DND-41 (cell line): ENCODE data around the gene TUT4.
A peak's percentile ranks its signal among the peaks of the same experiment; 100 is the strongest.

ENCODE experiments used
- ATAC-seq: fragments of 200-7000 bp; cut with Tn5 transposase; 3 replicates; pipeline ENCODE4 v1.9.1; 2021; ENCODE audit warnings: low read depth; ENCODE audit not compliant: insufficient read depth
- DNase-seq: peaks from one replicate; pipeline ENCODE4 v3.0.0-alpha.2; 2020
- H2AFZ ChIP-seq: 2 replicates; pipeline ENCODE4 v1.6.0; 2012; ENCODE audit warnings: low read depth, low read length
- H3K27ac ChIP-seq: 2 replicates; pipeline ENCODE4 v1.5.1; 2012; ENCODE audit warnings: low read length, inconsistent platforms
- H3K27me3 ChIP-seq: fragments of 200-600 bp; sonication (generic); 2 replicates; pipeline ENCODE4 v1.6.0; 2012; ENCODE audit warnings: low read length, mild to moderate bottlenecking, inconsistent platforms; ENCODE audit not compliant: insufficient read depth, poor library complexity
- H3K36me3 ChIP-seq: 2 replicates; pipeline ENCODE4 v1.5.1; 2012; ENCODE audit warnings: low read length, inconsistent platforms; ENCODE audit not compliant: insufficient read depth
- H3K4me1 ChIP-seq: 2 replicates; pipeline ENCODE4 v1.5.1; 2012; ENCODE audit warnings: mild to moderate bottlenecking, low read length; ENCODE audit not compliant: insufficient read depth
- H3K4me2 ChIP-seq: 2 replicates; pipeline ENCODE4 v1.6.0; 2012; ENCODE audit warnings: mild to moderate bottlenecking, moderate library complexity, low read length, inconsistent platforms; ENCODE audit not compliant: insufficient read depth
- H3K4me3 ChIP-seq, 2 experiments: fragments of 200-600 bp in 1 of 2; shearing (Covaris generic) in 1 of 2; 2 replicates each; pipeline ENCODE4 v1.5.1; 2012 to 2016; ENCODE audit warnings: inconsistent platforms in 2 of 2, low read length in 2 of 2, mild to moderate bottlenecking in 2 of 2, low read depth in 1 of 2, moderate library complexity in 1 of 2
- H3K79me2 ChIP-seq: 2 replicates; pipeline ENCODE4 v1.6.0; 2012; ENCODE audit warnings: low read length, inconsistent platforms; ENCODE audit not compliant: insufficient read depth
- H3K9ac ChIP-seq: 2 replicates; pipeline ENCODE4 v1.6.0; 2012; ENCODE audit warnings: low read depth, mild to moderate bottlenecking, inconsistent platforms, low read length, moderate library complexity
- H3K9me3 ChIP-seq: 2 replicates; pipeline ENCODE4 v1.5.1; 2012; ENCODE audit warnings: low read length, moderate library complexity, mild to moderate bottlenecking, inconsistent platforms; ENCODE audit not compliant: insufficient read depth, severe bottlenecking
- H4K20me1 ChIP-seq: 2 replicates; pipeline ENCODE4 v1.6.0; 2012; ENCODE audit warnings: low read length; ENCODE audit not compliant: insufficient read depth
- EZH2 ChIP-seq: IDR thresholded peaks from 3 replicates; pipeline ENCODE4 v1.6.1; 2012; ENCODE audit warnings: borderline replicate concordance, low read depth, mild to moderate bottlenecking, moderate library complexity, low read length, inconsistent platforms; ENCODE audit not compliant: severe bottlenecking
- TF ChIP-seq, protein P1 (sequence below): IDR thresholded peaks from 2 replicates; pipeline ENCODE4 v1.5.1; 2012; ENCODE audit warnings: borderline replicate concordance, low read length, moderate library complexity, mild to moderate bottlenecking; ENCODE audit not compliant: poor library complexity, severe bottlenecking; ENCODE audit errors: extremely low read depth

TUT4 gene

DNA sequence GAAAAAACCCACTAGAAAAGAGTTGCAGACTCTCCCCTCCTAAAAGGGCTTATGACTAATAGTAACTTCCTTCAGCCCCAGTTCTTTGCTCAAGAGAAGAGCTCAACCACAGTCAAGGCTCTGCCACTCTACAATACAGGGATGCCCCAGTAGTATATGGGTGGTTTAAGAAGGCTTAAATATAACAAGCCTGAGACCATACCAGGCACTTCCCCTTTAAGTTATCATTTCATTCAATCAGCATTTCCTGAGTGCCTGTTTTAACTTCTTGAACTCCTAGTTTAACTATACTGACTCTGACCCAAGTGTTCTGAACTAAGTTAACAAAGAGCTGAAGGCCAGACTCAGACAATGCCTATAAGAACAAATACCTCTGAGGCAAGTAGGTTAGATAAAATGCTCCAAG is 128.7 kb downstream of the TUT4 start:
- Histone ChIP-seq H4K20me1 (no peaks in the 10 kb centered on the region), H3K4me3 (peak overlapping the region in 1 of 2 experiments; percentile 39; a peak in 2 of 4 replicates), H3K79me2 (peaks cover 28% of the 10 kb centered on the region), H2AFZ (peak overlapping the region; percentile 40), H3K9ac (peak overlapping the region; percentile 55), H3K4me2 (peak overlapping the region; percentile 58), H3K4me1 (peaks cover 63% of the 10 kb centered on the region), H3K36me3 (peaks cover 44% of the 10 kb centered on the region), H3K27ac (peak overlapping the region; percentile 94), H3K9me3 (no peaks in the 10 kb centered on the region), H3K27me3 (no peaks in the 10 kb centered on the region)
- peak; percentile 88 for ATAC-seq
- TF ChIP-seq, protein P1, sequence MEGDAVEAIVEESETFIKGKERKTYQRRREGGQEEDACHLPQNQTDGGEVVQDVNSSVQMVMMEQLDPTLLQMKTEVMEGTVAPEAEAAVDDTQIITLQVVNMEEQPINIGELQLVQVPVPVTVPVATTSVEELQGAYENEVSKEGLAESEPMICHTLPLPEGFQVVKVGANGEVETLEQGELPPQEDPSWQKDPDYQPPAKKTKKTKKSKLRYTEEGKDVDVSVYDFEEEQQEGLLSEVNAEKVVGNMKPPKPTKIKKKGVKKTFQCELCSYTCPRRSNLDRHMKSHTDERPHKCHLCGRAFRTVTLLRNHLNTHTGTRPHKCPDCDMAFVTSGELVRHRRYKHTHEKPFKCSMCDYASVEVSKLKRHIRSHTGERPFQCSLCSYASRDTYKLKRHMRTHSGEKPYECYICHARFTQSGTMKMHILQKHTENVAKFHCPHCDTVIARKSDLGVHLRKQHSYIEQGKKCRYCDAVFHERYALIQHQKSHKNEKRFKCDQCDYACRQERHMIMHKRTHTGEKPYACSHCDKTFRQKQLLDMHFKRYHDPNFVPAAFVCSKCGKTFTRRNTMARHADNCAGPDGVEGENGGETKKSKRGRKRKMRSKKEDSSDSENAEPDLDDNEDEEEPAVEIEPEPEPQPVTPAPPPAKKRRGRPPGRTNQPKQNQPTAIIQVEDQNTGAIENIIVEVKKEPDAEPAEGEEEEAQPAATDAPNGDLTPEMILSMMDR, result no peak
- peak; percentile 58 for DNase-seq

DNA sequence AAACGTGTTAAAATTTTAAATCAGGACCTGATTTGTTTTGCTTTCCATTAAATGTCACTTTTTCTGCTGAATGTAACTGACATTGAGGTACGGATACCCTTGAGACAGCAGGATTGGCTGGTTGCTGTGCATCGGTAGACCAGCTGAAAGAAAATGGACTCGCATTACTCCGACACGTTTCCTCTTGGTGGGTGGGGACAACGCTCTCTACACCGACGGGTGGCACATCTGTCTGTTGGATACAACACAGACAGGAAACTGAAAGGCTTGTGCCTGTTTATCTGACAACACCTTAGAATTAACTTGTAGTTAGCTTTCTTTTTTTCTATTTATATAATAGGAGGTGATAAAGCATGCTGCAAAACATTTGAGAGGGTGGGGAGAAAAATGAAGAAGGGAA is 129.1 kb downstream of the TUT4 start:
- H2AFZ ChIP-seq, result peak overlapping the region; percentile 40
- no peaks in the 10 kb centered on the region for H3K27me3 ChIP-seq
- peaks cover 67% of the 10 kb centered on the region for H3K4me1 ChIP-seq
- DNase-seq, result peak; percentile 87
- peak; percentile 90 for ATAC-seq
- peak overlapping the region; percentile 94 for H3K27ac ChIP-seq
- H3K9me3 ChIP-seq, result no peaks in the 10 kb centered on the region
- no peaks in the 10 kb centered on the region for H4K20me1 ChIP-seq
- peak overlapping the region; percentile 55 for H3K9ac ChIP-seq
- H3K36me3 ChIP-seq, result peaks cover 45% of the 10 kb centered on the region
- H3K4me2 ChIP-seq, result peak overlapping the region; percentile 58
- TF ChIP-seq, protein P1, result peak; percentile 26
- no peak for TF ChIP-seq EZH2
- H3K79me2 ChIP-seq, result peaks cover 28% of the 10 kb centered on the region
- peak overlapping the region in 1 of 2 experiments; percentile 39; a peak in 2 of 4 replicates for H3K4me3 ChIP-seq

DNA sequence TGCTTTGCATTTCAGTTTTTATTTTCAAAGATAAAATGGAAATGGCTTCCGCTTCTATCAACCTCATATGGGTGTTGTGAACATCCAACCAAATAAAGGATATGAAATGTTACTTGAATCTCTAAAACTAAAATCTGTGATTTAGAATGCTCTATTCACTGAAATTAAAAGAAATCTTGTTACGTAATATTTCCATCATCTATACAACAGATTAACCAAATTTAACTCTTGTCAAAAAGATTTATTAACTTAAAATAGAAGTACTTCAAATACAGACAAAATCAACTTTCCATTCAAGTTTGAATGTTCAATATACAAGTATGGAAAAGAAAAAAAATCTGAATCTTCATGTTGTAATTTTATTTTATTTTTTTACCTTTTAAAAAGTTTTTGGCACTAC is 129.8 kb downstream of the TUT4 start:
- Histone ChIP-seq H4K20me1 (no peaks in the 10 kb centered on the region), H3K4me1 (peaks cover 74% of the 10 kb centered on the region), H3K27me3 (no peaks in the 10 kb centered on the region), H3K27ac (peak overlapping the region; percentile 94), H3K9me3 (no peaks in the 10 kb centered on the region), H3K4me2 (peak overlapping the region; percentile 58), H3K4me3 (peak overlapping the region in 1 of 2 experiments; percentile 39; a peak in 1 of 4 replicates), H2AFZ (no peak overlapping the region), H3K36me3 (peaks cover 52% of the 10 kb centered on the region), H3K79me2 (peaks cover 28% of the 10 kb centered on the region), H3K9ac (peak overlapping the region; percentile 55)
- DNase-seq, result no peak
- no peak for TF ChIP-seq EZH2
- TF ChIP-seq, protein P1, result no peak
- no peak for ATAC-seq

DNA sequence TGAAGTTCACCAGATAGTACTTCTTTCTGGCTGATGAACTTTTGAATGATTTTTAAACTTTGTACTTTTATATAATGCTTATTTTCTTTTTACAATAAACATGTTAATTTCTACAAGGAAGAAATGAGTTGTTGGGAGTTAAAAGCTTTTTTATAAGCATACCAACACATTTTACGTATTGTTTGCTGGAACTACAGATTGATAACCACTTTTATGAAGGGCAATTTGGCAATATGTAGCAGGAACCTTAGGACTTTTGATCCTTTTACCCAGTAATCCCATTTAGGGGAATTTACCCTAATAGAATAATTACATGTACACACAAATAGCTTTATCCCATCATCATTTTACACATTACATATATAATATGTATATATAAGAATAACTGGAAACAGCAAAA is 132.2 kb downstream of the TUT4 start:
- H3K9me3 ChIP-seq, result no peaks in the 10 kb centered on the region
- H3K9ac ChIP-seq, result no peak overlapping the region
- no peak overlapping the region for H3K4me2 ChIP-seq
- peaks cover 61% of the 10 kb centered on the region for H3K36me3 ChIP-seq
- no peak for ATAC-seq
- H3K27ac ChIP-seq, result no peak overlapping the region
- H3K27me3 ChIP-seq, result no peaks in the 10 kb centered on the region
- no peak for DNase-seq
- H2AFZ ChIP-seq, result no peak overlapping the region
- H3K4me3 ChIP-seq, result no peak overlapping the region
- TF ChIP-seq, protein P1, result no peak
- TF ChIP-seq EZH2, result no peak
- H3K4me1 ChIP-seq, result peaks cover 78% of the 10 kb centered on the region
- peaks cover 28% of the 10 kb centered on the region for H3K79me2 ChIP-seq
- H4K20me1 ChIP-seq, result no peaks in the 10 kb centered on the region
